Smooth muscle cell (in vitro differentiated cells): ENCODE results near the gene RNASET2. TPM values are rescaled to one million over a fixed set of nuclear protein-coding genes. Genes with fewer than 3 reads are reported as not detected.
"Not testable (repeated sequence)": the region's sequence is repeated elsewhere in the genome, so short reads cannot be mapped to it uniquely, and the experiment has no call there.

Experiments
- DNase-seq: peaks from one replicate; lab custom pipeline; 2025; ENCODE audit not compliant: unreplicated experiment; lab: John Stamatoyannopoulos, UW
- H2AFZ ChIP-seq: fragments of 200-600 bp; sonication (generic); 2 replicates; pipeline ENCODE4 v1.6.0; 2016; ENCODE audit warnings: antibody characterized with exemption, low read depth, mild to moderate bottlenecking
- H3F3A ChIP-seq: fragments of 200-600 bp; sonication (generic); 2 replicates; pipeline ENCODE4 v1.6.0; 2017; ENCODE audit warnings: antibody characterized with exemption, low read depth
- H3K27ac ChIP-seq: fragments of 200-600 bp; sonication (generic); 2 replicates; pipeline ENCODE4 v1.5.1; 2016; ENCODE audit warnings: low read depth, mild to moderate bottlenecking
- H3K27me3 ChIP-seq: fragments of 200-600 bp; sonication (generic); 2 replicates; pipeline ENCODE4 v1.6.1; 2016; ENCODE audit warnings: low read depth, mild to moderate bottlenecking
- H3K36me3 ChIP-seq: fragments of 200-600 bp; sonication (generic); 2 replicates; pipeline ENCODE4 v1.5.1; 2016; ENCODE audit warnings: low read depth
- H3K4me1 ChIP-seq: fragments of 200-600 bp; sonication (generic); 2 replicates; pipeline ENCODE4 v1.5.1; 2016; ENCODE audit warnings: low read depth
- H3K4me2 ChIP-seq: fragments of 200-600 bp; sonication (generic); 2 replicates; pipeline ENCODE4 v1.6.0; 2016; ENCODE audit warnings: mild to moderate bottlenecking
- H3K4me3 ChIP-seq: fragments of 200-600 bp; sonication (generic); 2 replicates; pipeline ENCODE4 v1.5.1; 2016; ENCODE audit warnings: mild to moderate bottlenecking
- H3K79me2 ChIP-seq: fragments of 200-600 bp; sonication (generic); 2 replicates; pipeline ENCODE4 v1.6.0; 2016; ENCODE audit warnings: low read depth, mild to moderate bottlenecking
- H3K9ac ChIP-seq: fragments of 200-600 bp; sonication (generic); 2 replicates; pipeline ENCODE4 v1.6.0; 2016; ENCODE audit warnings: low read depth
- H3K9me3 ChIP-seq: fragments of 200-600 bp; sonication (generic); replicated peaks from 2 replicates; pipeline ENCODE4 v1.5.1; 2016; ENCODE audit warnings: low read depth
- H4K20me1 ChIP-seq: fragments of 200-600 bp; sonication (generic); 2 replicates; pipeline ENCODE4 v1.6.0; 2016; ENCODE audit warnings: low read depth
- CTCF ChIP-seq: fragments of 200-600 bp; sonication (generic); IDR thresholded peaks from 2 replicates; pipeline ENCODE4 v1.5.1; 2017; ENCODE audit warnings: borderline replicate concordance, mild to moderate bottlenecking, antibody characterized with exemption; ENCODE audit not compliant: insufficient read depth, poor library complexity, severe bottlenecking
- WGBS: methylation state at CpG from one replicate; pipeline ENCODE4 v1.1.7; 2016; ENCODE audit warnings: low lambda C conversion rate; 5-methylcytosine and 5-hydroxymethylcytosine counted together
- polyA plus RNA-seq: library from polyadenylated mRNA; unstranded; fragments of >200 nt; fragmentation: Nextera tagmentation; extraction: Ambion mirVana; gene quantifications from 2 replicates; pipeline ENCODE4 v1.2.1, GENCODE V29; 2016
- total RNA-seq: library from RNA; depleted of rRNA; stranded (reverse); fragments of >200 nt; gene quantifications from 2 replicates; pipeline ENCODE4 v1.2.3, GENCODE V29; 2014

RNASET2 gene
- total and polyA plus RNA-seq, 2 experiments from 2014 or later: 20.6 to 29.3 TPM

DNA sequence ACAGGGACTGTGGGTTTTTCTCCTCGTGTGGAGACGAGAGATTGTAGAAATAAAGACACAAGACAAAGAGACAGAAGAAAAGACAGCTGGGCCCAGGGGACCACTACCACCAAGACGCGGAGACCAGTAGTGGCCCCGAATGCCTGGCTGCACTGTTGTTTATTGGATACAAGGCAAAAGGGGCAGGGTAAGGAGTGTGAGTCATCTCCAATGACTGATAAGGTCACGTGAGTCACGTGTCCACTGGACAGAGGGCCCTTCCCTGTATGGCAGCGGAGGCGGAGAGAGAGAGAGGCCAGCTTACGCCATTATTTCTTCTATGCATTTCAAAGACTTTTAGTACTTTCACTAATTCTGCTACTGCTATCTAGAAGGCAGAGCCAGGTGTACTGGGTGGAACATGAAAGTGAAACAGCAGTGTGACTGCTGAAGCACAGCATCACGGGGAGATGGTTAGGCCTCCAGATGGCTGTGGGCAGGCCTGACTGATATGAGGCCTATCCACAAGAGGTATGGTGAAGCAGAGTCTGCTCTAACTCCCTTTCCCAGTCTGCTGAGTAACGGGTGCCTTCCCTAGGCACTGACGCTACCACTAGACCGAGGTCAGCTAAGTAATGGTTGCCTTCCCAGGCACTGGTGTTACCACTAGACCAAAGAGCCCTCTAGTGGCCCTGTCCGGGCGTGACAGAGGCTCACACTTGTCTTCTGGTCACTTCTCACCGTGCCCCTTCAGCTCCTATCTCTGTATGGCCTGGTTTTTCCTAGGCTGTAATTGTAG lies 5.3 kb downstream of the RNASET2 start:
- H3K4me1 ChIP-seq, H3F3A ChIP-seq, H3K27me3 ChIP-seq, H3K4me3 ChIP-seq, H4K20me1 ChIP-seq, H3K9me3 ChIP-seq, H3K79me2 ChIP-seq, H3K36me3 ChIP-seq, H3K9ac ChIP-seq: not testable (repeated sequence)
- DNase-seq: peak; percentile 6
- H3K4me2 ChIP-seq: peak overlapping the region; percentile 66
- TF ChIP-seq CTCF: peak; percentile 61
- peak overlapping the region; percentile 60 for H2AFZ ChIP-seq
- peak overlapping the region; percentile 57 for H3K27ac ChIP-seq
- 49% methylated on average over 17 of the region's 17 CpGs for WGBS

DNA sequence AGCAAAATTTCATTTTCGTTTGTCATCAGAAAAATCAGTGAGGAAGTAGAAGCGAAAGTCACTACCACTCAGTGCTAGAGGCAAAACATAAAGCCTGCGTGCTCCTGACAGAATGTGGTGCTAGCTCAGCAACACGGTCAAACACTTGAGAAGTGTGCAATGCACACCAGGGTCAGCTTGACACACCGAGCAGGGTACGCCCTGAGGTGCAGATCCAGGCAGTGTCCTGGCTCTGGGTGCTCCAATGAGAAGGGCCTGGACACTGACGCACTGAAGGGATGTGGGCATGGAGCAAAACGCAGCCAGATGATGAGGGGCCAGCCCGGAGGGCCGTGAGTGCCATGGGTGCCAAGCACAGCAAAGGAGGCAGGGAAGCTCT lies 5.9 kb downstream of the RNASET2 start:
- DNase-seq: no peak
- Histone ChIP-seq H3K4me3 (no peak overlapping the region), H3K27me3 (no peaks in the 10 kb centered on the region), H3K27ac (no peak overlapping the region), H3K4me2 (no peak overlapping the region), H3K36me3 (no peaks in the 10 kb centered on the region), H4K20me1 (no peaks in the 10 kb centered on the region), H3K9me3 (no peaks in the 10 kb centered on the region), H3K4me1 (peaks cover under 1% of the 10 kb centered on the region), H3K9ac (no peak overlapping the region), H2AFZ (no peak overlapping the region), H3K79me2 (no peaks in the 10 kb centered on the region), H3F3A (no peaks in the 10 kb centered on the region)
- no peak for TF ChIP-seq CTCF
- WGBS: 95% methylated on average over 10 of the region's 10 CpGs

DNA sequence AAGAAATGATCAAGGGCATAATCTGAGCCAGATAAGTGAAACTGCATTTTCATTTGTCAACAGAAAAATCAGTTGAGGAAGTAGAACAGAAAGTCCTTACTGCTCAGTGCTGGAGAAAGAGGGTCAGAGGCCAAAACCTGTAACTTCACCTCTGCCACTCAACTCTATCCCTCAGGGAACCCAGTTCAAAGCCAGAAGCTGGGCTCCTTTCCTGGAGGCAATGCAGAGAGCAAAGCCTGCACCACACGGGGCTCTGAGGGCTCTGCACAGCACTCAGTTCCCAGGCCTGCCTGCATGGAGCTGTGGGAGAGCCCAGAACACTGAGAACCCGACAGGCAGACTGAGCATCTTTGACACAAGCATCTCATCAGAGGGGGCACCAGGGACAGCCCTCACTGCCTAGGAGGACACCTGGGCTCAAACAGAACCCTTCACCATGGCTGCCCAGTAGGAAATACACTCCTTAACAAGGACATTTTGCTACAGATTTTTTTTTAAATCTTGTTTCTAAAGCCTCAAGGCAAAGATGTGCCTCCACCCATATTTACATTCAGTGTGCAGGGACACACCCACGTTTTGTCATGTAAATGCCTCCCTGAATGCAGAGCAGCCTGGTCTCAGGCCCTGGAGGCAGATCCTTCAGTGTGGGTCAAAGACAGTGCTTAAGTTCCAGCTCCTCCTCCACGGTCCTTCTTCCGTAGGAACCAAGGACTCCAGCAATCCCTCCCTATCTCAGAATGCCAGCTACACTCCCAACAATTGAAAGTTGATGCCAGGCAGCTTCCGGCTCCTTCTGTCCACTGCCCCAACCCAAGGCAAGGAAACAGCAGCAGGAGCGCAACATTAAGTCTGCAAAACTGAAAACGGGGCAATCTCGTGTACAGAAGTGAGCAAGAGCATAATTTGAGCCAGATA lies 6.6 kb downstream of the RNASET2 start:
- 69% methylated on average over 9 of the region's 9 CpGs for WGBS
- Histone ChIP-seq H3K9ac (no peak overlapping the region), H3K27ac (no peak overlapping the region), H4K20me1 (no peaks in the 10 kb centered on the region), H3K27me3 (no peaks in the 10 kb centered on the region), H3K4me1 (no peaks in the 10 kb centered on the region), H3K4me3 (no peak overlapping the region), H2AFZ (no peak overlapping the region), H3F3A (no peaks in the 10 kb centered on the region), H3K79me2 (no peaks in the 10 kb centered on the region), H3K36me3 (no peaks in the 10 kb centered on the region), H3K9me3 (no peaks in the 10 kb centered on the region), H3K4me2 (no peak overlapping the region)
- no peak for DNase-seq
- no peak for TF ChIP-seq CTCF

GRCh38 chr6:166948724-166949123 lies 7.6 kb downstream of the RNASET2 start:
- not testable (repeated sequence) for H3K4me2 ChIP-seq

More at GRCh38 chr6:166948724-166949123, 7.6 kb downstream of the RNASET2 start:
- H4K20me1 ChIP-seq, H3K27ac ChIP-seq, H3F3A ChIP-seq, DNase-seq, H2AFZ ChIP-seq, H3K9me3 ChIP-seq, H3K4me3 ChIP-seq, H3K79me2 ChIP-seq, H3K4me1 ChIP-seq, H3K36me3 ChIP-seq, H3K27me3 ChIP-seq, H3K9ac ChIP-seq: not testable (repeated sequence)
- 88% methylated on average over 6 of the region's 6 CpGs for WGBS
